ENCODE data around the gene GLG1.
"Not testable (repeated sequence)": the region's sequence is repeated elsewhere in the genome, so short reads cannot be mapped to it uniquely, and the experiment has no call there.

The GLG1 gene

GRCh38 chr16:74398212-74398895 is 208.6 kb downstream of the GLG1 start:
- DNase-seq; H3K4me3 ChIP-seq (ENCODE audit: low read depth, low read length); H3K36me3 ChIP-seq; H3K27ac ChIP-seq; H3K27me3 ChIP-seq (ENCODE audit: insufficient read depth, low read depth, severe bottlenecking); H3K9me3 ChIP-seq (ENCODE audit: severe bottlenecking): not testable (repeated sequence)
